Activated CD8-positive, alpha-beta T cell treated with anti-CD3 and anti-CD28 coated beads for 36 hours (primary cell): ENCODE results near the gene TOR1AIP1. TPM values are rescaled to one million over a fixed set of nuclear protein-coding genes. Genes with fewer than 3 reads are reported as not detected.
"Not testable (repeated sequence)": the region's sequence is repeated elsewhere in the genome, so short reads cannot be mapped to it uniquely, and the experiment has no call there.

Experiments used
- ATAC-seq: fragments of 200-7000 bp; cut with Tn5 transposase; one replicate; pipeline ENCODE4 v1.10.0; 2021; ENCODE audit warnings: mild to moderate bottlenecking, moderate library complexity
- CTCF ChIA-PET: fragments of 350-600 bp; sonication (Branson Sonifier 250); formaldehyde crosslinking; loops from one replicate; lab custom pipeline; 2021; ENCODE audit warnings: antibody characterized with exemption; lab: Charles Lee
- POLR2A ChIA-PET: fragments of 350-600 bp; sonication (Branson Sonifier 250); formaldehyde crosslinking; loops from one replicate; lab custom pipeline; 2021; ENCODE audit warnings: antibody characterized with exemption; lab: Charles Lee
- DNase-seq: peaks from one replicate; pipeline ENCODE4 v3.0.0-alpha.2; 2020
- H3K27ac Mint-ChIP-seq: one replicate; pipeline ENCODE4 v1.8.0; 2021; ENCODE audit warnings: mild to moderate bottlenecking, mixed read lengths
- H3K27me3 Mint-ChIP-seq: one replicate; pipeline ENCODE4 v1.8.0; 2021; ENCODE audit warnings: mixed read lengths
- H3K36me3 Mint-ChIP-seq: one replicate; pipeline ENCODE4 v1.8.0; 2021; ENCODE audit warnings: low read depth, mixed read lengths
- H3K4me1 Mint-ChIP-seq: one replicate; pipeline ENCODE4 v1.8.0; 2021; ENCODE audit warnings: low read depth, mixed read lengths
- H3K4me3 Mint-ChIP-seq: one replicate; pipeline ENCODE4 v1.8.0; 2021; ENCODE audit warnings: mild to moderate bottlenecking, moderate library complexity, mixed read lengths
- H3K9me3 Mint-ChIP-seq: one replicate; pipeline ENCODE4 v1.8.0; 2021; ENCODE audit warnings: mixed read lengths
- intact Hi-C: fragments of 100-400 bp; cut with micrococcal nuclease; formaldehyde crosslinking; loops from one replicate; pipeline ENCODE4 v1.10.0; 2022
- total RNA-seq, 2 experiments: library from RNA; stranded (reverse); gene quantifications; one replicate each; pipeline ENCODE4 v1.2.3, GENCODE V29; 2021
- TF ChIP-seq, protein P1 (sequence below): fragments of 200-600 bp; IDR thresholded peaks from one replicate; pipeline ENCODE4 v1.8.0; 2022; ENCODE audit warnings: antibody characterized with exemption, mild to moderate bottlenecking

TOR1AIP1 gene, protein sequence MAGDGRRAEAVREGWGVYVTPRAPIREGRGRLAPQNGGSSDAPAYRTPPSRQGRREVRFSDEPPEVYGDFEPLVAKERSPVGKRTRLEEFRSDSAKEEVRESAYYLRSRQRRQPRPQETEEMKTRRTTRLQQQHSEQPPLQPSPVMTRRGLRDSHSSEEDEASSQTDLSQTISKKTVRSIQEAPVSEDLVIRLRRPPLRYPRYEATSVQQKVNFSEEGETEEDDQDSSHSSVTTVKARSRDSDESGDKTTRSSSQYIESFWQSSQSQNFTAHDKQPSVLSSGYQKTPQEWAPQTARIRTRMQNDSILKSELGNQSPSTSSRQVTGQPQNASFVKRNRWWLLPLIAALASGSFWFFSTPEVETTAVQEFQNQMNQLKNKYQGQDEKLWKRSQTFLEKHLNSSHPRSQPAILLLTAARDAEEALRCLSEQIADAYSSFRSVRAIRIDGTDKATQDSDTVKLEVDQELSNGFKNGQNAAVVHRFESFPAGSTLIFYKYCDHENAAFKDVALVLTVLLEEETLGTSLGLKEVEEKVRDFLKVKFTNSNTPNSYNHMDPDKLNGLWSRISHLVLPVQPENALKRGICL
- total RNA-seq, result 10 to 100 TPM; 38.3 to 45.8 TPM

DNA sequence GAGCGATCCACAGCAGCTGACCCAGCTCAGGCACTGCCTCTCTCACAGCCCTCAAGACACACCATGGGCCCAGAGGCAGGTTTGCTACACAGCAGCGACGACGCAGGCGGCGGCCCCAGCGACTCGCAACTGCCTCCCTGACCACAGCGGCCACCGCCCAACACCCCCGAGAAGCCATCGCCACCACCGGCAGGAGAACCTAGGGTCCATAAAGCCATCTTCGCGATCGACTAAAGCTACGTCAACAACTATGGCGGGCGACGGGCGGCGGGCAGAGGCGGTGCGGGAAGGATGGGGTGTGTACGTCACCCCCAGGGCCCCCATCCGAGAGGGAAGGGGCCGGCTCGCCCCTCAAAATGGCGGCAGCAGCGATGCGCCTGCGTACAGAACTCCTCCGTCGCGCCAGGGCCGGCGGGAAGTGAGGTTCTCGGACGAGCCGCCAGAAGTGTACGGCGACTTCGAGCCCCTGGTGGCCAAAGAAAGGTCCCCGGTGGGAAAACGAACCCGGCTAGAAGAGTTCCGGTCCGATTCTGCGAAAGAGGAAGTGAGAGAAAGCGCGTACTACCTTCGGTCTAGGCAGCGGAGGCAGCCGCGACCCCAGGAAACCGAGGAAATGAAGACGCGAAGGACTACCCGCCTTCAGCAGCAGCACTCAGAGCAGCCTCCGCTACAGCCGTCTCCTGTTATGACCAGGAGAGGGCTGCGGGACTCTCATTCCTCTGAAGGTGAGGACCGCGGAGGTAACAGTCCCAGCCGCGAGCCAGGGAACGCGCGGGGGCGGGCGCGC is at the start of gene TOR1AIP1:
Gene TOR1AIP1 (plus strand): TSS at position 33 of the 787 bp plus-strand sequence. CDS start 218 bp downstream, at position 251.
- Mint-ChIP-seq H3K4me1 (peaks cover 49% of the 10 kb centered on the region), H3K36me3 (peaks cover 24% of the 10 kb centered on the region)

DNA sequence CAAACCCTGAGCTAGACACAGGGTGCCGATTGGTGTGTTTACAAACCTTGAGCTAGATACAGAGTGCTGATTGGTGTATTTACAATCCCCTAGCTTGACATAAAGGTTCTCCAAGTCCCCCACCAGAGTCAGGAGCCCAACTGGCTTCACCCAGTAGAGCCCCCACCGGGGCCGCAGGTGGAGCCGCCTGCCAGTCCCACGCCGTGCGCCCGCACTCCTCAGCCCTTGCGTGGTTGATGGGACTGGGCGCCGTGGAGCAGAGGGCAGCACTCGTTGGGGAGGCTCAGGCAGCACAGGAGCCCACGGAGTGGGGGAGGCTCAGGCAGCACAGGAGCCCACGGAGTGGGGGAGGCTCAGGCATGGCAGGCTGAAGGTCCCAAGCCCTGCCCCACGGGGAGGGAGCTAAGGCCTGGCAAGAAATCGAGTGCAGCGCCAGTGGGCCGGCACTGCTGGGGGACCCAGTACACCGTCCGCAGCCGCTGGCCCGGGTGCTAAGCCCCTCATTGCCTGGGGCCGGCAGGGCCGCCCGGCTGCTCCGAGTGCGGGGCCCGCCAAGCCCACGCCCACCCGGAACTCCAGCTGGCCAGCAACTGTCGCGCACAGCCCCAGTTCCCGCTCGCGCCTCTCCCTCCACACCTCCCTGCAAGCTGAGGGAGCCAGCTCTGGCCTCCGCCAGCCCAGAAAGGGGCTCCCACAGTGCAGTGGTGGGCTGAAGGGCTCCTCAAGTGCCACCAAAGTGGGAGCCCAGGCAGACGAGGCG is 45.2 kb upstream of the TOR1AIP1 start:
- peaks cover 11% of the 10 kb centered on the region for H3K4me1 Mint-ChIP-seq
- POLR2A ChIA-PET, ATAC-seq, DNase-seq, intact Hi-C loops, H3K9me3 Mint-ChIP-seq, H3K36me3 Mint-ChIP-seq, H3K27me3 Mint-ChIP-seq, H3K27ac Mint-ChIP-seq, H3K4me3 Mint-ChIP-seq: not testable (repeated sequence)
- CTCF ChIA-PET, result interaction anchor here (0.6 to 1.9 kb wide), 3 partner anchors 18 to 27 kb away, joined by 3 to 10 read pairs (median 4); no protein-coding TSS in a partner anchor

More for the DNA sequence above, at the start of gene TOR1AIP1:
- intact Hi-C loops, result loop anchor here (1.0 kb wide), 1 partner anchor 72 kb away; the partner anchor contains the start of gene CEP350
- Mint-ChIP-seq H3K9me3 (no peaks in the 10 kb centered on the region), H3K4me3 (peak within 1 kb of the TSS; percentile 89), H3K27ac (peak within 1 kb of the TSS; percentile 99), H3K27me3 (no peaks in the 10 kb centered on the region)
- ATAC-seq, result peak; percentile 83
- TF ChIP-seq, protein P1, sequence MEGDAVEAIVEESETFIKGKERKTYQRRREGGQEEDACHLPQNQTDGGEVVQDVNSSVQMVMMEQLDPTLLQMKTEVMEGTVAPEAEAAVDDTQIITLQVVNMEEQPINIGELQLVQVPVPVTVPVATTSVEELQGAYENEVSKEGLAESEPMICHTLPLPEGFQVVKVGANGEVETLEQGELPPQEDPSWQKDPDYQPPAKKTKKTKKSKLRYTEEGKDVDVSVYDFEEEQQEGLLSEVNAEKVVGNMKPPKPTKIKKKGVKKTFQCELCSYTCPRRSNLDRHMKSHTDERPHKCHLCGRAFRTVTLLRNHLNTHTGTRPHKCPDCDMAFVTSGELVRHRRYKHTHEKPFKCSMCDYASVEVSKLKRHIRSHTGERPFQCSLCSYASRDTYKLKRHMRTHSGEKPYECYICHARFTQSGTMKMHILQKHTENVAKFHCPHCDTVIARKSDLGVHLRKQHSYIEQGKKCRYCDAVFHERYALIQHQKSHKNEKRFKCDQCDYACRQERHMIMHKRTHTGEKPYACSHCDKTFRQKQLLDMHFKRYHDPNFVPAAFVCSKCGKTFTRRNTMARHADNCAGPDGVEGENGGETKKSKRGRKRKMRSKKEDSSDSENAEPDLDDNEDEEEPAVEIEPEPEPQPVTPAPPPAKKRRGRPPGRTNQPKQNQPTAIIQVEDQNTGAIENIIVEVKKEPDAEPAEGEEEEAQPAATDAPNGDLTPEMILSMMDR, result peak; percentile 36
- ChIA-PET POLR2A (interaction anchor here (0.6 to 2.6 kb wide), 19 partner anchors 10 to 272 kb away, joined by 3 to 15 read pairs (median 3); partner anchors contain the start of genes CEP350 and QSOX1), CTCF (interaction anchor here (0.8 to 1.6 kb wide), 6 partner anchors 15 to 73 kb away, joined by 3 to 4 read pairs (median 3); no protein-coding TSS in a partner anchor)
- DNase-seq, result peak; percentile 97

DNA sequence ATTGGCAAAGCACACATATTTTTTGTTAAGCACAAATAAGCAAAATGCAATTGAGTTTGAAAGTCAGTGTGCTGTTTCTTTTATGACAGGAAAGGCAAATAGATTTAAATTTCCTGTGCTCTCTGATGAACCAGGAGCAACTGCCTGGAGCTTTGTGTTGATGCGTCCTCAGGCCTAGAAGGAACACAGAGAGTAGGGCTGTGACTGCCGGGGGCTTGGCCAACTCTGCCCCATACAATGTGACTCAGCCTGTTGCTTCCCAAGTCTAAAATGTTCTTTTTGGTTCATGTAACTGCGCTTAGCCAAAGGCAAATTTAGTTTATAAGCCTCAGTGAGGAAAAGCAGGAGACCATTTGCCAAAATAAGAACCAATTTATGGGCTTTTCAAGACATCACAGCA is 42.0 kb upstream of the TOR1AIP1 start:
- POLR2A ChIA-PET, result interaction anchor here (0.6 kb wide), 1 partner anchor 484 kb away, joined by 3 read pairs; no protein-coding TSS in a partner anchor
- TF ChIP-seq, protein P1, result no peak
- ATAC-seq, result no peak
- H3K27ac Mint-ChIP-seq, result no peak overlapping the region
- peaks cover 3% of the 10 kb centered on the region for H3K36me3 Mint-ChIP-seq
- peaks cover 2% of the 10 kb centered on the region for H3K4me1 Mint-ChIP-seq
- no peak overlapping the region for H3K4me3 Mint-ChIP-seq
- H3K9me3 Mint-ChIP-seq, result no peaks in the 10 kb centered on the region
- CTCF ChIA-PET, result interaction anchor here (0.6 to 2.8 kb wide), 2 partner anchors 25 to 31 kb away, joined by 3 to 13 read pairs; no protein-coding TSS in a partner anchor
- no peaks in the 10 kb centered on the region for H3K27me3 Mint-ChIP-seq
- no peak for DNase-seq
- intact Hi-C loops, result no loop called here

DNA sequence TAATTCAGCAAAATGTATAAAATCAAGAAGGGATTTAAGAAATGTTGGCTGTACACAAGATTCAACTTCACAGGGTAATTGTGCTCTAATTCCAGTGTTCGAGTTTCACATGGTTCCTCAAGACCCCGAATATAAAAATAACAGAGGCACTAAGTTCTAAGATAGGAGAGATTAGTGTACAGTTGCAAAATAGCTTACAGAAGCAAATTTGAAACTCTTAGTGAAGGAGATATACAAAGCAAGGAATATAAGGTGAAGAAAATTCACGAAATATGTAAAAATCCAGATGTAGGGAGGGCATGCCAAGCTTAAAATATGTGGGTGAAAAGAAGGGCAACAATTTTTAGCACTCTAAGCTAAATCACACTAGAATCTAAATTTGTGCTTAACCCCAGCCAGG is 33.9 kb upstream of the TOR1AIP1 start:
- ChIA-PET CTCF (interaction anchor here (1.3 kb wide), 1 partner anchor 38 kb away, joined by 3 read pairs; no protein-coding TSS in a partner anchor), POLR2A (no interaction called here)
- peaks cover 6% of the 10 kb centered on the region for H3K4me1 Mint-ChIP-seq
- ATAC-seq (no peak), DNase-seq (no peak)
- H3K36me3 Mint-ChIP-seq, result peaks cover 31% of the 10 kb centered on the region
- no peak overlapping the region for H3K27ac Mint-ChIP-seq
- H3K4me3 Mint-ChIP-seq, result no peak overlapping the region
- intact Hi-C loops, result no loop called here
- H3K27me3 Mint-ChIP-seq, result no peaks in the 10 kb centered on the region
- H3K9me3 Mint-ChIP-seq, result no peaks in the 10 kb centered on the region
- TF ChIP-seq, protein P1, result no peak
